T-helper 22 cell (primary cell): ENCODE measurements around the gene TMEM150C.

ENCODE experiments used
- DNase-seq: peaks from one replicate; pipeline ENCODE4 v3.0.0-alpha.2; 2020; ENCODE audit warnings: low read depth

The TMEM150C gene

GRCh38 chr4:82561786-82562563 lies at the start of gene TMEM150C:
Gene TMEM150C (minus strand): TSS chr4:82561988. CDS start chr4:82504657, 57,331 bp downstream.
- no peak for DNase-seq

GRCh38 chr4:82611527-82611926 lies 49.7 kb upstream of the TMEM150C start:
- DNase-seq, result no peak

- no peak for DNase-seq
Measured at GRCh38 chr4:82610041-82610440, 48.3 kb upstream of the TMEM150C start.

DNA sequence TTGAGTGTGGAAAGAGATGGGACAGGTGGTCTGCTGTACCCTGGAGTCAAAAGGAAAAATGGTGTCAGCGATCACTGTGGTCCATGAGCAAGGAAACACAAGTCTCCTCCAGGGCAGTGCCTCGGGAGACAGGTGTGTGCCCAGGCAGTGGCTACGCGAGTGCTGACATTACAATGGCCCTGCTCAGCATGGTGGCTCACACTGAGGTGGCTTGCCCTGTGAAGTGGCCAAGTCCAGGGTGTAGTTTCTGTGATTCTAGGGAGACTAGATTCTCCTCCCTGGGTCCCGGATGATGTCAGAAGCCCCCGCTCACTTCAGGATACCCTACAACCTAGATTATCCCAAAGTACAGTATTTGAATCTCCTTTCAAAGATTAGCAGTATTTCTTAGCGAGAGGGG lies 44.8 kb upstream of the TMEM150C start:
- no peak for DNase-seq

DNA sequence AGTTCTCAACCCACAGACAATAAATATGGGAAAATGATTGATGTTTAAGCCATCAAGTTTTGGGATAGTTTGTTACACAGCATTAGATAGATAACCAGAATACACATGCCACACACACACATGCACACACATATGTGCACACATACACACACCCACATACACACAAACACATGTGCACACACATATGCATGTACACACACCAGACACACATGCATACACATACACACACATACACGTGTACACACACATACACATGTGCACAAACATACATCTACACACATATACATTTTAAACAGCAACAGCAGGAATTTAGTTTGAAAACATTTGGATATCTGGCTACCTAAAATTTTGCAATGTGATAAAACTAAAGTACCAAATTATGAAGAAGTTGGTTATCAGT lies 42.7 kb upstream of the TMEM150C start:
- DNase-seq, result no peak

- no peak for DNase-seq
Measured at GRCh38 chr4:82601242-82602015, 39.6 kb upstream of the TMEM150C start.

DNA sequence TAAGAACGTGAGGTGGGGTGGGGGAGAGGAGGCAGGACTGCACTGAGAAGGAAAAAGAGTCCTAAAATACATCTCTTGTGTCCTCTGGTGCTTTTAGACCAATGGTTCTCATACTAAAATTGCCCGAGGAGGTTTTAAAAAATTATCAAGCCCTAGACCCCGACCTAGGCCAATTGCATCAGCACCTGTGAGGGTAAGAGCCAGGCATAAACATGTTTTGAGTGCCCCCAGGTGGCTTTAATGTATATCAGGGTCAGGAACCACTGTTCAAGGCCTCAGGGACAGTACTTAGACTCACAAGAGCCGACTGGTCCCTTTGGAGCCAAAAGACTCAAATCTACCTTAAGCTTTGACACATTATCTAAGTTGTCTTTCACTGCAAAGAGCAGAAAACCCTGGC lies 37.5 kb upstream of the TMEM150C start:
- no peak for DNase-seq

- DNase-seq, result no peak
Measured at GRCh38 chr4:82594456-82594855, 32.7 kb upstream of the TMEM150C start.

- no peak for DNase-seq
Measured at GRCh38 chr4:82593411-82593810, 31.6 kb upstream of the TMEM150C start.

- DNase-seq, result no peak
Measured at GRCh38 chr4:82592639-82593038, 30.9 kb upstream of the TMEM150C start.

- no peak for DNase-seq
Measured at GRCh38 chr4:82591592-82591991, 29.8 kb upstream of the TMEM150C start.

- no peak for DNase-seq
Measured at GRCh38 chr4:82589756-82590155, 28.0 kb upstream of the TMEM150C start.

DNA sequence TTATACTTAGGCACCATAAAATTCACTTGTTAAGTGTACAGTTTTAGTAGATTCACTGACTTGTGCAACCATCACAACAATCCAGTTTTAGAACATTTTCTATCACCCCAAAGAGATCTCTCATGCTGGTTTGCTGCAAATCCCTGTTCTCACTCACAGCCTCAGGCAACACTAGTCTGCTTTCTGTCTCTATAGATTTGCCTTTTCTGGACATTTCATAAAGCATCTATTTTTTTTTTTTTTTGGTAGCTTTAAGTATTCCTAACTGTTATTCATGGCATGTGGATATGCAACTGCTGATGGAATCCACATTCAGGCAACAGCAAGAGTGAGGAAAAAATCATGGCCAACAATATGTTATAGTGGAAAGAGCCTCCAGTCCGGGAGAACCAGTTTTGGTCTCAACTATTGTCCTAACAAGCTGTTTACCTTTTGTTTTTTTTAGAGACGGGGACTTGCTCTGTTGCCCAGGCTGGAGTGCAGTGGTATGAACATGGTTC lies 27.0 kb upstream of the TMEM150C start:
- DNase-seq, result no peak

GRCh38 chr4:82587826-82588540 lies 26.2 kb upstream of the TMEM150C start:
- DNase-seq, result no peak

DNA sequence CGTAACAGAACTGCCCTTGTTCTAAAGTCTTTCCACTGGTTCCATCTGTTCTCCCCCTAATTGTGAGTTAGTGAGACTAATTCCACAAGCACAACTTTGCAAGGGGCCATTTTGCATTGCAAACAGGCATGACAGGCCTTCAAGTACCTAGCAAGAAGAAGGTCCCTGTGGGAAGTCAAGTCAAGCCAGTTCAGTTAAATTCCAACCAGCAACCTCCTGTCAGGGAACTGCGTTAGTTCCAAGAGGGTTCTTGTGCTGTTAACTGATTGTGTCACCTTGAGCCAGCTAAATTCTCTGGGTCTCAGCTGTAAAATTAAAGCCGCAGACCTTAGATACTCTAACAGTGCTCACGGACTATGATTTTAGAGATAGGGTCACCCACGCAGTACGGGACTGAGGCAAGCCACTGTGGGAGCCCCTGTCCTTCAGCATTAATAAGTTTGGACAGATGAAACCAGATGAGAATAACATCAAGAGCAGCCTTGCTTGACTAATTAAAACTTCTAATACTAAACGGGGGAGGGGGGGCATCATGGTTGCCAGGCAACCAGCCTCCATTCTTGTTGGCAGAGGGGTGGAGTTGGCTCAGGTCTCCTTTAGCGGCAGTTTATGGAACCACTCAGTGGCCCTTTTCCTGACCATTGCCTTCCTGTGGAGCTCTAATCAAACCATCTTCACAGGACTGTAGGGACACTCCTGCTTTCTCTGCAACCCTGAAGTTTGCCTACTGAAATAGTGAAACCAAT lies 24.1 kb upstream of the TMEM150C start:
- no peak for DNase-seq

DNA sequence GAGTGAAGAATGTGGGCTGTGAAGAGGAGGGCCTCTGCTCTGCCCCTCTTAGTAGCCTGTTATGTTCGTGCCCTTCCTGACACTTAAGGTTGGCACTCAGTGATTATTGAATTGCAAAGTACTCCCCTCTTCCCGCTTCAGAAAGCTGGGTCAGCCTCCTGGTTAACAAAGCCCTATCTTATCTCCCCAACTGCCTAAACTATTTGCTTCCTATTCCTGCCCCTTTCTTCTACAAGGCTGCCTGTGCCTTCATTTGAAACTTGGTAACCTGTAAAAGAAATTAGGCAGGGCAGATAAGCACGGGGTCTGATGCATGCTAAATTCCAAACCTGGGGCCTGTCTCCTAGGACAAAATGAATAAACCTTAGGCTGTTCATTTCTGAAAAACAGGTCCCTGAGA lies 23.1 kb upstream of the TMEM150C start:
- no peak for DNase-seq

- DNase-seq, result no peak
Measured at GRCh38 chr4:82583897-82584587, 22.3 kb upstream of the TMEM150C start.

DNA sequence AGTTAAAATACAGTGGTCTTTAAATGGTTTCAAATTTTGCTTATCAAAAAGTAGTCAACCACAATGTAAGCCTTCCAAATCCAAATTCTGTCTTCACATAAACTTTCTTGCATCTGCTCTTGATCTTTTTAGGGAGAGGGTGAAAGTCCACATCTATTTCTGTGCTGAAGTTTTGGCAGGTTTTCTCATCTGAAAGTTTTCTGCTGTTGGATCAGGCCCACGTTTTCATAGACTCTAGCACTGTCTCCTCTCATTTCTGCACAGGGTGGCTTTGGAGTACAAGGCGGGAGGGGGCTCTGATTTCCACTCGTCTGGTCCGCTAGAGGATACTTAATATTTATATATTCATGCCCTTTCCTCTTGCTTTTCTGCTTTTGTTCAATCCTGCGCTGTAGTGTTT lies 18.1 kb upstream of the TMEM150C start:
- DNase-seq, result no peak

DNA sequence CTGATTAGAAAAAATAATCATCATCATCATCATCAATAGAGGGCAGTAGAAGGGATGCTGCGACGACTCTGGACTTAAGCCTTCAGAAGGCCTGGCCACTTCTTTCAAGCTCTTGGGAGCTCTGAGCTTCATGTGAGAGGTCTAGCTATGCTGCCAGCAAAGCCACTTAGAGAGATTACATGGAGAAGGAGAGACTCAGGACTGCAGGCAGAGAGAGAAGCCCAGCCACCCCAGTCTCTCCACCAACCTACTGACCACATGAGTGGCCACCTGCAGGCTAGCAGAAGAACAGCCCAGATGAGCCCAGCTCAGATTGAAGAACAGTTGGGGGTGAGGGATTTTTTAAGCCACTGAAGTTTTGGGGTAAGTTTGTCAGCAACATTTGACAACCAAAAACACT lies 17.1 kb upstream of the TMEM150C start:
- no peak for DNase-seq

DNA sequence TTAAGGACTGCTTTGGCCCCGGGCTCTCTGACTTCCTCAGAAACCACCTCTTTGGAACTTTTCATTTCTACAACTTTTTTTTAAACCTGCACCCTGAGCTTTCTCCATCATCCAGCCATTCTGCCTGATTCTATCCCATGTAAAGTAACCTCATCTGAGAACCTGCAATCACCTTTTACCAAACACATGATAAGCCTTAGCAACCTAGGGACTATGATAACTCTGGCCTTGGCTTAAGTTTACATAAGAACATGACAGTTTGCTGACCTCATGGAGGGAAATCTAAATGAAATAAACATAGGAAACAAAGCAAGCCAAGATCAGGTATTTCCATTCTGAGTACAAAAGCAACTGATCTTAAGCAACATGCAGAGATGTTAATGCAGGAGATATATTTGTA lies 15.7 kb upstream of the TMEM150C start:
- no peak for DNase-seq

DNA sequence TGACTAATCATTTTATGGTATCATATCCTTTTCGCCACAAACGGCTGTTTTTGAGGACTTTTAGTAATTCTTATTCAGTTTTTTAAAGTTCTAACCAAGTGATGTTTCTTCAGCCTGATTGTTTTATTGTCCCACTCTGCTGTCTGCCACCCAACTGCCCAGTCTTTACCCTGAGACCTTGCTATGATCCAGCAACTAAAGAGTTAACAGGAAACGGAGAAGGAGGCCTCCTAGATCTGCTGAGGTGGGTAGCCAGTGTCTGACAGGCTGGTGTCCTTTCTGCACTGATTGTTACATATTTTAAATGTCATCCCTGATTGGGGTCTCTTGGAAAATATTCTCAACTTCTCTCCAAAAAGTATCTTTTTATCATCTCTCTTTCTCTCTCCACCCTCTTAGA lies 7.9 kb upstream of the TMEM150C start:
- no peak for DNase-seq
